RWPE1 (cell line): ENCODE measurements around the gene SRPK2.

Experiments used
- CTCF ChIA-PET: fragments of 350-600 bp; sonication (Branson Sonifier 250); formaldehyde crosslinking; extraction: SDS; loops from one replicate; lab custom pipeline; 2021; lab: Yijun Ruan, JAX
- POLR2A ChIA-PET: fragments of 400-600 bp; formaldehyde crosslinking; extraction: SDS; loops from one replicate; lab custom pipeline; 2020; ENCODE audit warnings: antibody characterized with exemption; ENCODE audit not compliant: low non-redundant PET; lab: Yijun Ruan, JAX
- DNase-seq: peaks from one replicate; pipeline ENCODE4 v3.0.0; 2012; ENCODE audit warnings: low spot score
- H3K27ac ChIP-seq: fragments of 450-650 bp; 2 replicates; pipeline ENCODE4 v1.5.1; 2017
- TF ChIP-seq, protein P1 (sequence below): fragments of 450-650 bp; conservative IDR thresholded peaks from 2 replicates; pipeline ENCODE4 v1.5.1; 2017; ENCODE audit warnings: low read depth, mild to moderate bottlenecking

SRPK2 gene

DNA sequence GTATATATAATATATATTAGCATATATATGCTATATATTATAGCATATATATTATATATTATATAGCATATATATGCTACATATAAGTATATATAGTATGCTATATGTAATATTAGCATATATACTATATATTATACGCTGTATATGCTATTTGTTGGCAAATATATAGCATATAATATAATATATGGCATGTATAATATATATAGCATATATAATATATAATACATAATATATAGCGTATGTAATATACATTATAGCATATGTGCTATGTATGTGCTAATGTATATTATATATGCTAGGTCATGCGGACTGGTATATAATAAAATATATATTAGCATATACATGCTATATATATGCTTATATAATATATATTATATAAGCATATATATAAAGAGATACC, 301.9 kb downstream of the SRPK2 start:
- ChIA-PET POLR2A (no interaction called here), CTCF (no interaction called here)
- no peak overlapping the region for H3K27ac ChIP-seq
- TF ChIP-seq, protein P1, sequence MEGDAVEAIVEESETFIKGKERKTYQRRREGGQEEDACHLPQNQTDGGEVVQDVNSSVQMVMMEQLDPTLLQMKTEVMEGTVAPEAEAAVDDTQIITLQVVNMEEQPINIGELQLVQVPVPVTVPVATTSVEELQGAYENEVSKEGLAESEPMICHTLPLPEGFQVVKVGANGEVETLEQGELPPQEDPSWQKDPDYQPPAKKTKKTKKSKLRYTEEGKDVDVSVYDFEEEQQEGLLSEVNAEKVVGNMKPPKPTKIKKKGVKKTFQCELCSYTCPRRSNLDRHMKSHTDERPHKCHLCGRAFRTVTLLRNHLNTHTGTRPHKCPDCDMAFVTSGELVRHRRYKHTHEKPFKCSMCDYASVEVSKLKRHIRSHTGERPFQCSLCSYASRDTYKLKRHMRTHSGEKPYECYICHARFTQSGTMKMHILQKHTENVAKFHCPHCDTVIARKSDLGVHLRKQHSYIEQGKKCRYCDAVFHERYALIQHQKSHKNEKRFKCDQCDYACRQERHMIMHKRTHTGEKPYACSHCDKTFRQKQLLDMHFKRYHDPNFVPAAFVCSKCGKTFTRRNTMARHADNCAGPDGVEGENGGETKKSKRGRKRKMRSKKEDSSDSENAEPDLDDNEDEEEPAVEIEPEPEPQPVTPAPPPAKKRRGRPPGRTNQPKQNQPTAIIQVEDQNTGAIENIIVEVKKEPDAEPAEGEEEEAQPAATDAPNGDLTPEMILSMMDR, result no peak
- DNase-seq, result no peak

GRCh38 chr7:105084581-105084980, 304.1 kb downstream of the SRPK2 start:
- ChIA-PET POLR2A (no interaction called here), CTCF (no interaction called here)
- DNase-seq, result no peak
- TF ChIP-seq, protein P1, result no peak
- H3K27ac ChIP-seq, result no peak overlapping the region

GRCh38 chr7:105079348-105079747, 309.4 kb downstream of the SRPK2 start:
- TF ChIP-seq, protein P1, result no peak
- POLR2A ChIA-PET, result no interaction called here

DNA sequence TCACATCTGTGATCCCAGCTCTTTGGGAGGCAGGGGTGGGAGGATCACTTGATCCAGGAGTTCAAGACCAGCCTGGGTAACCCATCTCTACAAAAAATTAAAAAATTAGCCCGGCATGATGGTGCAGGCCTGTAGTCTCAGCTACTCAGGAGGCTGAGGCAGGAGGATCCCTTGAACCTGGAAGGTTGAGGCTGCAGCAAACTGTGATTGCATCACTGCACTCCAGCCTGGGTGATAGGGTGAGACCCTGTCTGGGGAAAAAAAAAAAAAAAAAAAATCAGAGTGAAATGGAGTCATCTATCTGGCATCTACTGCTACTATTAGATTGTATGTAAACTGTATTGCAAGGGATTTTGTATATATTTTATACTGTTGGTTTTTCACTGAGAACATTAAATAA, 315.6 kb downstream of the SRPK2 start:
- TF ChIP-seq, protein P1, result no peak
- no peak for DNase-seq
- no peak overlapping the region for H3K27ac ChIP-seq
- ChIA-PET CTCF (no interaction called here), POLR2A (no interaction called here)

More at GRCh38 chr7:105079348-105079747, 309.4 kb downstream of the SRPK2 start:
- no peak for DNase-seq
- CTCF ChIA-PET, result interaction anchor here (1.2 kb wide), 1 partner anchor 129 kb away, joined by 7 read pairs; no protein-coding TSS in a partner anchor
- no peak overlapping the region for H3K27ac ChIP-seq

DNA sequence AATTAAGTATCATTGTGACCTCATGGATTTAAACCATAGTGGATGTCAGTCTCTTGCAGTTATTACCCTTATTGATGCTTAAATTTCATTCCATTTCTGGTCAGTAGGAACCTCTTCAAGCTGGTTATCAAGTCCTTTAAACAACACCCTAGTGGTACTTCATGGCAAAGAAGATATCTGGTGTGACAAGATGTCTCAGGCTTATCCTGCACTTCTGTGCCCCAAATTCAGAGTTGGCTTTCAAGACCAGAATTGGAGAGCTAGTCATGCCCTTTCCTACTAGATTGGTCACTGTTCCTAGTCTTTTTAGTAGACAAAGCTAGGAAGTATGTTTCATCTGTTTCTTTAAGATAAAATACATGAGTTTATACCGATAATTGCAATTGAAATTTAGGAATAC, 319.8 kb downstream of the SRPK2 start:
- CTCF ChIA-PET, result interaction anchor here (0.6 to 1.1 kb wide), 2 partner anchors 22 to 26 kb away, joined by 4 read pairs; no protein-coding TSS in a partner anchor
- POLR2A ChIA-PET, result no interaction called here
- H3K27ac ChIP-seq, result no peak overlapping the region
- TF ChIP-seq, protein P1, result no peak
- DNase-seq, result no peak

GRCh38 chr7:105067691-105068090, 321.0 kb downstream of the SRPK2 start:
- POLR2A ChIA-PET, result no interaction called here
- H3K27ac ChIP-seq, result no peak overlapping the region
- TF ChIP-seq, protein P1, result no peak
- DNase-seq, result no peak
- CTCF ChIA-PET, result no interaction called here
